Endodermal cell (in vitro differentiated cells): ENCODE results near the gene LEFTY2. TPM values are rescaled to one million over a fixed set of nuclear protein-coding genes. Genes with fewer than 3 reads are reported as not detected.
"Not testable (repeated sequence)": the region's sequence is repeated elsewhere in the genome, so short reads cannot be mapped to it uniquely, and the experiment has no call there.

ENCODE experiments used
- DNase-seq: peaks from one replicate; pipeline ENCODE4 v3.0.0-alpha.2; 2017
- H3K27ac ChIP-seq: 2 replicates; pipeline ENCODE4 v1.5.1; 2013; ENCODE audit warnings: mild to moderate bottlenecking, low read depth, low read length, moderate library complexity
- H3K27me3 ChIP-seq: 2 replicates; pipeline ENCODE4 v1.6.1; 2013; ENCODE audit warnings: mild to moderate bottlenecking, low read length, moderate library complexity; ENCODE audit not compliant: insufficient read depth, control insufficient read depth, poor library complexity, severe bottlenecking
- H3K36me3 ChIP-seq: 2 replicates; pipeline ENCODE4 v1.7.0; 2013; ENCODE audit warnings: mild to moderate bottlenecking, low read length, moderate library complexity; ENCODE audit not compliant: control insufficient read depth, insufficient read depth
- H3K4me1 ChIP-seq: one replicate; pipeline ENCODE4 v1.7.0; 2013; ENCODE audit warnings: low read length; ENCODE audit not compliant: control insufficient read depth, insufficient read depth
- H3K4me3 ChIP-seq: 2 replicates; pipeline ENCODE4 v1.5.1; 2013; ENCODE audit warnings: mild to moderate bottlenecking, low read length, moderate library complexity
- H3K9ac ChIP-seq: 2 replicates; pipeline ENCODE4 v1.6.1; 2013; ENCODE audit warnings: mild to moderate bottlenecking, low read length, moderate library complexity; ENCODE audit not compliant: poor library complexity, severe bottlenecking; ENCODE audit errors: extremely low read depth
- H3K9me3 ChIP-seq: 2 replicates; pipeline ENCODE4 v1.6.1; 2013; ENCODE audit warnings: mild to moderate bottlenecking, low read length, moderate library complexity; ENCODE audit not compliant: control insufficient read depth
- H3K27ac Mint-ChIP-seq: 2 replicates; pipeline ENCODE4 v1.8.0; 2020; ENCODE audit warnings: mixed read lengths
- H3K27me3 Mint-ChIP-seq: 2 replicates; pipeline ENCODE4 v1.8.0; 2021; ENCODE audit warnings: mild to moderate bottlenecking, mixed read lengths; ENCODE audit not compliant: insufficient read depth
- H3K36me3 Mint-ChIP-seq: 2 replicates; pipeline ENCODE4 v1.8.0; 2020; ENCODE audit warnings: low read depth, mixed read lengths
- H3K4me1 Mint-ChIP-seq: 2 replicates; pipeline ENCODE4 v1.8.0; 2020; ENCODE audit warnings: mixed read lengths
- H3K4me3 Mint-ChIP-seq: 2 replicates; pipeline ENCODE4 v1.8.0; 2020; ENCODE audit warnings: mild to moderate bottlenecking, moderate library complexity, mixed read lengths
- H3K9me3 Mint-ChIP-seq: 2 replicates; pipeline ENCODE4 v1.8.0; 2020; ENCODE audit warnings: mild to moderate bottlenecking, mixed read lengths
- WGBS, 2 experiments: methylation state at CpG; one replicate each; pipeline versions ENCODE4 v1.1.5 to v1.1.7; 2013; ENCODE audit warnings: missing lambda C conversion rate in 2 of 2, mixed read lengths in 1 of 2; ENCODE audit not compliant: insufficient coverage in 1 of 2, insufficient read length in 1 of 2; 5-methylcytosine and 5-hydroxymethylcytosine counted together
- total RNA-seq, 2 donors: library from RNA; stranded (reverse); fragmentation: NEBNext Ultra II Directional in 1 of 2; extraction: Animal tissue kit (Norgen Biotek cat#: 25700) in 1 of 2; gene quantifications; 2 replicates in 1 of 2; 3 replicates in 1 of 2; pipeline ENCODE4 v1.2.1, GENCODE V29; 2021
- TF ChIP-seq, protein P1 (sequence below): fragments of 200-600 bp; sonication (generic); conservative IDR thresholded peaks from 2 replicates; pipeline ENCODE4 v1.5.0; 2021; ENCODE audit warnings: antibody characterized with exemption, mild to moderate bottlenecking

The LEFTY2 gene
- total RNA-seq, 2 donors from 2014 or later: 272 to 938 TPM

DNA sequence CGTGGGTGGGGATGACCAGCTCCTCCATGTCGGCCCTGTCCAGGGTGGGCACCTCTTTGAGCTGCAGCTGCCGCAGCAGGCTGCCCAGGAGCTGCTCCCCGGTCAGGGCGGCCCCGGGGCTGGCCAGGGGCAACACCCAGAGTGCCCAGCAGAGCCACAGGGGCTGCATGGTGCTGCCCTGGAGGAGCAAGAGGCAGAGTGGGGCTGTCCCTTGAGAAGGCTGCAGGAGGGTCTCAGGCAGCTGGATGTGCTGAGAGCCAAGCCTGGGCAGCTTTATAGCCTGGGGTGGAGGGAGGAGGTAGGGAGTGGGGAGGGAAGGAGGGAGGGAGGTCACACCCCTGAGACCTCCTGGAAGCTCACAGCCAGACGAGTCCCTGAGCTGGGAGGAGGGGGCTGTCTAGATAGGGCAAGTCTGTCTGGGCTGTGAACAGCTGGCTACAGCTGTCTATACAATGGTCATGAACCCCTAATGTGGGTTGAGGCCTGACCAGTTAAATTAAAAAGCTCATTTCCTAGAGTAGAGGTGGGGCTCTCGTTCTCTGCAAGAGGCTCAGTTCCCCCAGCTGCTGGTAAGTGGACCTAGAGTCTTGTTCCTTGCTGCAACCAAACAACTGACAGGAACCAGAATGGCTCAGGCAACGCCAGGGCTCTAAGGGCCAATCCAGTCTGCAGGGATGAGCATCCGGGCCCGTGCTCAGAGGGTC lies 52.0 kb downstream of the LEFTY2 start, which contains the start of gene LEFTY1:
TSS of gene LEFTY1 (minus strand) at position 249 of the 704 bp plus-strand sequence. CDS start at position 169, 80 bp downstream.
- DNase-seq: peak; percentile 95
- Mint-ChIP-seq H3K27me3 (no peaks in the 10 kb centered on the region), H3K27ac (peak within 1 kb of the TSS; percentile 89), H3K36me3 (peaks cover 19% of the 10 kb centered on the region), H3K9me3 (no peaks in the 10 kb centered on the region), H3K4me1 (peaks cover 43% of the 10 kb centered on the region), H3K4me3 (peak within 1 kb of the TSS; percentile 87)
- TF ChIP-seq, protein P1, sequence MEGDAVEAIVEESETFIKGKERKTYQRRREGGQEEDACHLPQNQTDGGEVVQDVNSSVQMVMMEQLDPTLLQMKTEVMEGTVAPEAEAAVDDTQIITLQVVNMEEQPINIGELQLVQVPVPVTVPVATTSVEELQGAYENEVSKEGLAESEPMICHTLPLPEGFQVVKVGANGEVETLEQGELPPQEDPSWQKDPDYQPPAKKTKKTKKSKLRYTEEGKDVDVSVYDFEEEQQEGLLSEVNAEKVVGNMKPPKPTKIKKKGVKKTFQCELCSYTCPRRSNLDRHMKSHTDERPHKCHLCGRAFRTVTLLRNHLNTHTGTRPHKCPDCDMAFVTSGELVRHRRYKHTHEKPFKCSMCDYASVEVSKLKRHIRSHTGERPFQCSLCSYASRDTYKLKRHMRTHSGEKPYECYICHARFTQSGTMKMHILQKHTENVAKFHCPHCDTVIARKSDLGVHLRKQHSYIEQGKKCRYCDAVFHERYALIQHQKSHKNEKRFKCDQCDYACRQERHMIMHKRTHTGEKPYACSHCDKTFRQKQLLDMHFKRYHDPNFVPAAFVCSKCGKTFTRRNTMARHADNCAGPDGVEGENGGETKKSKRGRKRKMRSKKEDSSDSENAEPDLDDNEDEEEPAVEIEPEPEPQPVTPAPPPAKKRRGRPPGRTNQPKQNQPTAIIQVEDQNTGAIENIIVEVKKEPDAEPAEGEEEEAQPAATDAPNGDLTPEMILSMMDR: no peak
- Histone ChIP-seq H3K9ac (peak within 1 kb of the TSS; percentile 100), H3K4me3 (peak within 1 kb of the TSS; percentile 100), H3K9me3 (no peaks in the 10 kb centered on the region), H3K27ac (peak within 1 kb of the TSS; percentile 51), H3K4me1 (peaks cover 3% of the 10 kb centered on the region), H3K36me3 (peaks cover 23% of the 10 kb centered on the region), H3K27me3 (no peaks in the 10 kb centered on the region)
- 36 to 64% methylated on average over 6 to 11 of the region's 11 CpGs for WGBS, 2 experiments

DNA sequence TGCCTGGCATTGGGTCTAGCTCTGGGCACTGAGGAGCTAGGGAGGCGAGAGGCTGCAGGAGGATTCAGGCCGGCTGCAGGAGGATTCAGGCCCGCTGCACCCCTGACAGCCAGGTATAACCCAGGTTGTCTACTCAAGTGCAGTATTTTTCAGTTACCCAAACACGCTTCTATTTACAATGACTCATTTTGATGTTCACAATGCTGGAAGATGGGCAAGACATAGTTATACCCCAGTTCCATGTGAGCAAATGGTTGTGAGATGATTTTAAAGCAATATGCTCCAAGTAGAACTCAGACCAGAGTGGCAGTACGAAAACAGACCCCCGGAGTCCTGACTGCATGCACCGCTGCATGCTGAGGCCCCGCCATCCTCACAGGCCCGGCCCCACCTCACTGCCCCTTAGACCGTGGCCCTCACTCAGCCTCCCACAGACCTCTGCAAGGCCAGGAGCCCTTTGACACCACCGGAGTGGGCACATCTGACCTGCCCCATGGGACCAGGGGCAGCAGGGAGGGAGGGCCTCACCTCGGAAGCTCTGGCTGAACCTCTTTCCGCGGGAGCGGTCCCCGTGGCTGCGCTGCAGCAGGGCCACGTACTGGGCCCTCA lies 52.6 kb downstream of the LEFTY2 start:
- peaks cover 23% of the 10 kb centered on the region for H3K36me3 ChIP-seq
- no peaks in the 10 kb centered on the region for H3K9me3 ChIP-seq
- peak overlapping the region; percentile 100 for H3K9ac ChIP-seq
- no peaks in the 10 kb centered on the region for H3K9me3 Mint-ChIP-seq
- no peak for DNase-seq
- peak overlapping the region; percentile 89 for H3K27ac Mint-ChIP-seq
- peak overlapping the region; percentile 87 for H3K4me3 Mint-ChIP-seq
- H3K36me3 Mint-ChIP-seq: peaks cover 18% of the 10 kb centered on the region
- TF ChIP-seq, protein P1: no peak
- 38 to 72% methylated on average over 7 to 18 of the region's 18 CpGs for WGBS, 2 experiments
- peak overlapping the region; percentile 51 for H3K27ac ChIP-seq
- peak overlapping the region; percentile 100 for H3K4me3 ChIP-seq
- peaks cover 48% of the 10 kb centered on the region for H3K4me1 Mint-ChIP-seq
- H3K4me1 ChIP-seq: peaks cover 3% of the 10 kb centered on the region
- H3K27me3 Mint-ChIP-seq: no peaks in the 10 kb centered on the region
- H3K27me3 ChIP-seq: no peaks in the 10 kb centered on the region

DNA sequence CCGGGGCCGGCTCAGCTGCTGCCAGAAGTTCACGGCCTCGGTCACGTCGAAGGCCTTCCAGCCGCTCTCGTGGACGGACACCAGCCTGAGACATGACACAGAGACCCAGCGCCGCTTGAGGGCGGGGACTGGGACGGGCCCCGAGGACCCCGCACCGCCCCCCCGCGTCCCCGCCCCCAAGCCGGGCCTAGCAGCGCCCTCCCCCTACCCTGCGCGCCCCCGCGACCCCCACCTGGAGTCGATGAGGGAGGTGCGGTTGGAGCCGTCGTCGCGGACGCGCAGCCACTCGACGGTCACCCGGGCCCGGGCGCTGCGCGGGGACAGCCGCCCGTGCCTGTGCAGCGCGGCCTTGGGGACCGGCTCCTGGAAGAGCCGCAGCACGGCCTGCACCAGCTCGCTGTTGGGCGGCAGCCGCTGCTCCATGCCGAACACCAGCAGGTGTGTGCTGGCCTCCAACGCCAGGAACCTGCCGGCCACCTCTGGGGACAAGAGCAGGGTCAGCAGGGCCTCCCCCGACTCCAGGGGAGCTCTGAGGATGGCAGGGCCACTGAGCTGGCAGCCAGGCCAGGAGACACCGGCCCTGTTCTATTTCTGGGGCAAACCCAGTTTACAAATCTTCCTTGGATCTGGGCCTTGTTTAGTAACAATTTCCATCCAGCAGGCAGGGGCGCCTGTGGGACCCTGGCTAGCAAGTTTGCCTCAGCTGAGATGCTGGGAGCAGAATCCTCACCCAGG lies 53.3 kb downstream of the LEFTY2 start:
- 5 to 80% methylated on average over 1 to 38 of the region's 56 CpGs for WGBS, 2 experiments
- Histone ChIP-seq H3K36me3 (peaks cover 23% of the 10 kb centered on the region), H3K4me3 (peak overlapping the region; percentile 100), H3K9ac (peak overlapping the region; percentile 100), H3K27ac (peak overlapping the region; percentile 51)
- H3K27ac Mint-ChIP-seq: peak overlapping the region; percentile 89
- not testable (repeated sequence) for H3K9me3 Mint-ChIP-seq, H3K9me3 ChIP-seq, H3K27me3 Mint-ChIP-seq, H3K27me3 ChIP-seq, H3K4me1 ChIP-seq
- H3K4me1 Mint-ChIP-seq: peaks cover 48% of the 10 kb centered on the region
- peak; percentile 74 for DNase-seq
- peak overlapping the region; percentile 87 for H3K4me3 Mint-ChIP-seq
- peaks cover 18% of the 10 kb centered on the region for H3K36me3 Mint-ChIP-seq
